Thoracic aorta (tissue), 2 donors: ENCODE measurements around the gene HOXC10. TPM values are rescaled to one million over a fixed set of nuclear protein-coding genes. Genes with fewer than 3 reads are reported as not detected.

ENCODE experiments used
- ATAC-seq: fragments of 150-250 bp; one replicate; pipeline ENCODE4 v1.8.0; 2017; ENCODE audit warnings: low read depth; ENCODE audit not compliant: insufficient number of reproducible peaks, low FRiP score
- DNase-seq: peaks from one replicate; pipeline ENCODE4 v3.0.0-alpha.2; 2020; ENCODE audit warnings: low spot score
- H3K27ac ChIP-seq, 2 donors: fragments of 200-600 bp; sonication (generic); 1 replicate in 1 of 2; 2 replicates in 1 of 2; pipeline ENCODE4 v1.5.1; 2016; ENCODE audit warnings: mild to moderate bottlenecking in 2 of 2, moderate library complexity in 2 of 2
- H3K27me3 ChIP-seq: fragments of 200-600 bp; sonication (generic); replicated peaks from 2 replicates; pipeline ENCODE4 v1.6.0; 2016; ENCODE audit warnings: mild to moderate bottlenecking; ENCODE audit not compliant: insufficient read depth
- H3K36me3 ChIP-seq: fragments of 200-600 bp; sonication (generic); one replicate; pipeline ENCODE4 v1.5.1; 2016
- H3K4me1 ChIP-seq, 2 donors: fragments of 200-600 bp; sonication (generic); 1 replicate in 1 of 2; 2 replicates in 1 of 2; pipeline versions ENCODE4 v1.5.1 to v1.6.0; 2016; ENCODE audit warnings: low read depth in 2 of 2, mild to moderate bottlenecking in 1 of 2; ENCODE audit not compliant: control insufficient read depth in 1 of 2
- H3K4me3 ChIP-seq: fragments of 200-600 bp; sonication (generic); 2 replicates; pipeline ENCODE4 v1.5.1; 2016; ENCODE audit warnings: mild to moderate bottlenecking
- H3K9me3 ChIP-seq: fragments of 200-600 bp; sonication (generic); 2 replicates; pipeline ENCODE4 v1.5.1; 2016
- total RNA-seq, 2 donors: library from RNA; depleted of rRNA; stranded (reverse); fragments of >200 nt; gene quantifications; one replicate each; pipeline versions ENCODE4 v1.1.0 to v1.2.3, GENCODE V29; 2016
- TF ChIP-seq, protein P1 (sequence below): fragments of 200-600 bp; sonication (generic); IDR thresholded peaks from one replicate; pipeline ENCODE4 v1.5.1; 2019; ENCODE audit warnings: antibody characterized with exemption

The HOXC10 gene
- total RNA-seq, 2 donors from 2014 or later = not detected

DNA sequence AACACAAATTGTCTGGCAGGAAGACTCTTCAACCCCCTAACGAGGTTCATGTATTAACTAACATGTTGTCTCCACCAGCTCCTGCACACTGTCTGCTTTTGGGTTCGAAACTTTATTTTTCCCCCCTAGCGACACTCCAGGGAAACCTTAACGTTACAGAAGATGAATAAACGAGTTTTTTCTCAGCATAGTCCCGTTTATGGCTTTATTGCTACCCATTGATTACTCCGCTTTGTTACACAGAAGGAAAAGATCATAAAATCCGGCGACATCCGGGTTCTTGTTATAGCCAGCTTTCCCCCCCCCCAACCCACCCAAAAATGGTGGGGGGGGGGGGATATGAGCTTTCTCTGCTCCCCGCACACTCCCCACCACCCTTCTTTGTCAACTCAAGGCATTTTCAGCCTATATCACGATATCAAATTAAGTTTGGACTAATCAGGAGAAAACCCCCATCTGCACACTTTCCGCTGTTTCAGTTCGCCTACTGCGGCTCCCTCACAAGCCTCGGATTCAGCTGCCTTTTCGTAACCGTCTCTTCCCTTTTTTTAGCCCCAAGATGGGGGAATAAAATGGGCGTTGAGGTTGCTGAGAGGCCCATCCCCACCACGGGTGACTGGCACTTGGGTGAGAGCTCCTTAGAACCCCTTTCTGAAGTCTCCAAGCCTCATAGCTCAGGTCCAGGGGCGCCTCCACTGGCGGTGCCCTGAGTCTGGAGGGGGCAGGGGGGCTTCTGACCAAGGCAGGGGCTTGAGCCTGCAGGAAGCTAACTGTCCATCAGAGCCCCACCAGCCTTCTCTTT lies 41.9 kb downstream of the HOXC10 start:
- Histone ChIP-seq H3K4me3 (no peak overlapping the region), H3K9me3 (no peaks in the 10 kb centered on the region), H3K4me1 (peaks cover 0 to 7% of the 10 kb centered on the region in 2 donors), H3K27me3 (no peaks in the 10 kb centered on the region), H3K36me3 (peaks cover 3% of the 10 kb centered on the region), H3K27ac (no peak overlapping the region)
- no peak for DNase-seq
- TF ChIP-seq, protein P1, sequence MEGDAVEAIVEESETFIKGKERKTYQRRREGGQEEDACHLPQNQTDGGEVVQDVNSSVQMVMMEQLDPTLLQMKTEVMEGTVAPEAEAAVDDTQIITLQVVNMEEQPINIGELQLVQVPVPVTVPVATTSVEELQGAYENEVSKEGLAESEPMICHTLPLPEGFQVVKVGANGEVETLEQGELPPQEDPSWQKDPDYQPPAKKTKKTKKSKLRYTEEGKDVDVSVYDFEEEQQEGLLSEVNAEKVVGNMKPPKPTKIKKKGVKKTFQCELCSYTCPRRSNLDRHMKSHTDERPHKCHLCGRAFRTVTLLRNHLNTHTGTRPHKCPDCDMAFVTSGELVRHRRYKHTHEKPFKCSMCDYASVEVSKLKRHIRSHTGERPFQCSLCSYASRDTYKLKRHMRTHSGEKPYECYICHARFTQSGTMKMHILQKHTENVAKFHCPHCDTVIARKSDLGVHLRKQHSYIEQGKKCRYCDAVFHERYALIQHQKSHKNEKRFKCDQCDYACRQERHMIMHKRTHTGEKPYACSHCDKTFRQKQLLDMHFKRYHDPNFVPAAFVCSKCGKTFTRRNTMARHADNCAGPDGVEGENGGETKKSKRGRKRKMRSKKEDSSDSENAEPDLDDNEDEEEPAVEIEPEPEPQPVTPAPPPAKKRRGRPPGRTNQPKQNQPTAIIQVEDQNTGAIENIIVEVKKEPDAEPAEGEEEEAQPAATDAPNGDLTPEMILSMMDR = no peak
- ATAC-seq = no peak

DNA sequence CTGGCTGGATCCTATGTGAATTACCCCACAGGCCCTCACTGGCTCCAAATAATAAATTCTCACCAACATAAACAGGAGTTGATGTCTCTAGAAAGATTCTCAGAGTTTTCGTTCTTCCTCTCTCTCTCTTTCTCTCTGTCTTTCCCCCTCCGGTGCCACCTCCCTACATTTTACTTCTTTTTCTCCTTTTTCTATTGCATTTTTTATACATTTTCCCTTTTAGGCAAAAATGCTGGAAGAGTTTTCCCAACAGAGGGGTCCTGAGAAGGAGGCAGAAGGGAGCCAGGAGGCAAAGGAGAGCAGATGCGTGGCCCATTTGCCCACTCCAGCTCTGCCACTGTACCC lies 42.5 kb downstream of the HOXC10 start:
- H3K36me3 ChIP-seq = peaks cover 3% of the 10 kb centered on the region
- H3K9me3 ChIP-seq = no peaks in the 10 kb centered on the region
- H3K27ac ChIP-seq = peak overlapping the region in 1 of 2 donors; percentile 7
- no peak for ATAC-seq
- peaks cover 0 to 7% of the 10 kb centered on the region in 2 donors for H3K4me1 ChIP-seq
- H3K27me3 ChIP-seq = no peaks in the 10 kb centered on the region
- H3K4me3 ChIP-seq = no peak overlapping the region
- TF ChIP-seq, protein P1 = no peak
- no peak for DNase-seq

DNA sequence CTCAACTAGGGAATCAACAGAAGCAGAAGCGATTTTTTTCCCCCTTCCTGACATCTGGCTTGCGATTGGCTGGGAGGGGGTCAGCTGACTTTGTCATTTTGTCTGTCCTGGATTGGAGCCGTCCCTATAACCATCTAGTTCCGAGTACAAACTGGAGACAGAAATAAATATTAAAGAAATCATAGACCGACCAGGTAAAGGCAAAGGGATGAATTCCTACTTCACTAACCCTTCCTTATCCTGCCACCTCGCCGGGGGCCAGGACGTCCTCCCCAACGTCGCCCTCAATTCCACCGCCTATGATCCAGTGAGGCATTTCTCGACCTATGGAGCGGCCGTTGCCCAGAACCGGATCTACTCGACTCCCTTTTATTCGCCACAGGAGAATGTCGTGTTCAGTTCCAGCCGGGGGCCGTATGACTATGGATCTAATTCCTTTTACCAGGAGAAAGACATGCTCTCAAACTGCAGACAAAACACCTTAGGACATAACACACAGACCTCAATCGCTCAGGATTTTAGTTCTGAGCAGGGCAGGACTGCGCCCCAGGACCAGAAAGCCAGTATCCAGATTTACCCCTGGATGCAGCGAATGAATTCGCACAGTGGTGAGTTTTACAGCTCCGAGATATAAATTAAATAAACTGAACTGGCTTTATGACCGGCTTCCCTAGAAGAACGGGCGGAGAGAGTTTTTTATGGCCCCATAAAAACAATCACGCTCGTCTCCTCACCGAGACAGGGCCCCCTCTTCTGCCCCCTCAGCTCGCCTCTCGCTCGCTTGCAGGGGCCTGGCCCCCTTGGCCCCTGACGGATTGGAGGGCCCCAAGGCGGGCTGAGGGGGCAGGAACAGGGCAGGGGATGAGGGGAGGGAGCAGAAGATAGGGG lies 43.6 kb downstream of the HOXC10 start, which contains the start of gene HOXC6:
Gene HOXC6, plus strand, starts transcription at position 127 of the 888 bp plus-strand sequence. Its CDS starts 82 bp downstream, at position 209.
- no peaks in the 10 kb centered on the region for H3K9me3 ChIP-seq
- peak within 1 kb of the TSS in 1 of 2 donors; percentile 7 for H3K27ac ChIP-seq
- peak within 1 kb of the TSS; percentile 69 for H3K4me3 ChIP-seq
- no peak for DNase-seq
- TF ChIP-seq, protein P1 = no peak
- H3K36me3 ChIP-seq = peaks cover 3% of the 10 kb centered on the region
- H3K27me3 ChIP-seq = no peaks in the 10 kb centered on the region
- no peak for ATAC-seq
- H3K4me1 ChIP-seq = peaks cover 0 to 10% of the 10 kb centered on the region in 2 donors

DNA sequence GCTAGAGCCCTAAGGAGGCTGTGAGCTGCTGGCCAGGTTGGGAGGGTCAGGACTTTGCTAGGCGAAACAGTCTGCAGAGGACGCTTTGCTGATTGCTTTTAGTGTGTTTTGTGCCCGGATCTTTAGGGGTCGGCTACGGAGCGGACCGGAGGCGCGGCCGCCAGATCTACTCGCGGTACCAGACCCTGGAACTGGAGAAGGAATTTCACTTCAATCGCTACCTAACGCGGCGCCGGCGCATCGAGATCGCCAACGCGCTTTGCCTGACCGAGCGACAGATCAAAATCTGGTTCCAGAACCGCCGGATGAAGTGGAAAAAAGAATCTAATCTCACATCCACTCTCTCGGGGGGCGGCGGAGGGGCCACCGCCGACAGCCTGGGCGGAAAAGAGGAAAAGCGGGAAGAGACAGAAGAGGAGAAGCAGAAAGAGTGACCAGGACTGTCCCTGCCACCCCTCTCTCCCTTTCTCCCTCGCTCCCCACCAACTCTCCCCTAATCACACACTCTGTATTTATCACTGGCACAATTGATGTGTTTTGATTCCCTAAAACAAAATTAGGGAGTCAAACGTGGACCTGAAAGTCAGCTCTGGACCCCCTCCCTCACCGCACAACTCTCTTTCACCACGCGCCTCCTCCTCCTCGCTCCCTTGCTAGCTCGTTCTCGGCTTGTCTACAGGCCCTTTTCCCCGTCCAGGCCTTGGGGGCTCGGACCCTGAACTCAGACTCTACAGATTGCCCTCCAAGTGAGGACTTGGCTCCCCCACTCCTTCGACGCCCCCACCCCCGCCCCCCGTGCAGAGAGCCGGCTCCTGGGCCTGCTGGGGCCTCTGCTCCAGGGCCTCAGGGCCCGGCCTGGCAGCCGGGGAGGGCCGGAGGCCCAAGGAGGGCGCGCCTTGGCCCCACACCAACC lies 44.8 kb downstream of the HOXC10 start:
- H3K27ac ChIP-seq = no peak overlapping the region
- ATAC-seq = no peak
- TF ChIP-seq, protein P1 = no peak
- H3K9me3 ChIP-seq = no peaks in the 10 kb centered on the region
- DNase-seq = no peak
- peaks cover 0 to 11% of the 10 kb centered on the region in 2 donors for H3K4me1 ChIP-seq
- H3K27me3 ChIP-seq = no peaks in the 10 kb centered on the region
- H3K36me3 ChIP-seq = peaks cover 3% of the 10 kb centered on the region
- H3K4me3 ChIP-seq = peak overlapping the region; percentile 69
